HepG2 (cell line): ENCODE data around the gene ZNF484. TPM values are rescaled to one million over a fixed set of nuclear protein-coding genes. Genes with fewer than 3 reads are reported as not detected.

ENCODE experiments used
- ATAC-seq: fragments of 200-7000 bp; cut with Tn5 transposase; 3 replicates; pipeline ENCODE4 v1.9.1; 2020; ENCODE audit warnings: mild to moderate bottlenecking, moderate library complexity
- Bru-seq: library from RNA; stranded (reverse); fragments of 400-500 nt; gene quantifications from one replicate; lab custom pipeline; 2021; lab: Mats Ljungman, UMichigan
- BruChase-seq, 2 experiments: library from RNA; stranded (reverse); fragments of 400-500 nt; gene quantifications; one replicate each; lab custom pipeline; 2021; lab: Mats Ljungman, UMichigan
- BruUV-seq: library from RNA; stranded (reverse); fragments of 400-500 nt; replicated peaks from 2 replicates; lab custom pipeline; 2021; lab: Mats Ljungman, UMichigan
- CTCF ChIA-PET: fragments of 300-600 bp; formaldehyde crosslinking; extraction: SDS; loops from one replicate; lab custom pipeline; 2021; ENCODE audit warnings: low total read pairs, inconsistent platforms, low intra/inter-chr PET ratio; lab: Yijun Ruan, JAX
- POLR2A ChIA-PET: fragments of 350-600 bp; sonication (Branson Sonifier 250); formaldehyde crosslinking; loops from one replicate; lab custom pipeline; 2020; ENCODE audit warnings: antibody characterized with exemption, inconsistent platforms; lab: Yijun Ruan, JAX
- DNase-seq: peaks from one replicate; pipeline ENCODE4 v3.0.0-alpha.2; 2015; ENCODE audit warnings: low spot score
- FAIRE-seq: peaks from 3 replicates; lab custom pipeline; 2011; peaks lifted over from hg19 to GRCh38; lab: Jason Lieb, UNC
- H2AFZ ChIP-seq: one replicate; pipeline ENCODE4 v1.6.1; 2011; ENCODE audit warnings: low read length, inconsistent platforms
- H3K27ac ChIP-seq: fragments of 300-600 bp; 3 replicates; pipeline ENCODE4 v1.8.0; 2011; ENCODE audit warnings: mixed run types, mild to moderate bottlenecking, mixed read lengths, low read length, inconsistent platforms; ENCODE audit not compliant: insufficient read depth; ENCODE audit errors: extremely low read length
- H3K27me3 ChIP-seq, 2 experiments: fragments of 200-600 bp in 1 of 2; 2 replicates in 1 of 2; 3 replicates in 1 of 2; pipeline versions ENCODE4 v1.6.0 to v1.8.0; 2011; ENCODE audit warnings: low read length in 2 of 2, mild to moderate bottlenecking in 2 of 2, moderate library complexity in 2 of 2, inconsistent platforms in 1 of 2; ENCODE audit not compliant: insufficient read depth in 2 of 2, control insufficient read depth in 1 of 2
- H3K36me3 ChIP-seq, 2 experiments: fragments of 200-600 bp in 1 of 2; replicated peaks in 1 of 2; 2 replicates in 1 of 2; 3 replicates in 1 of 2; pipeline versions ENCODE4 v1.5.1 to v1.8.0; 2011; ENCODE audit warnings: low read length in 2 of 2, inconsistent platforms in 1 of 2; ENCODE audit not compliant: insufficient read depth in 2 of 2, control insufficient read depth in 1 of 2
- H3K4me1 ChIP-seq: 2 replicates; pipeline ENCODE4 v1.5.1; 2012; ENCODE audit warnings: low read length, inconsistent platforms; ENCODE audit not compliant: insufficient read depth
- H3K4me2 ChIP-seq: 2 replicates; pipeline ENCODE4 v1.6.0; 2011; ENCODE audit warnings: low read depth, low read length, inconsistent platforms
- H3K4me3 ChIP-seq, 3 experiments: fragments of 200-600 bp in 1 of 3; sonication (generic), shearing (Covaris generic) in 1 of 3; replicated peaks in 1 of 3; 2 replicates each; pipeline ENCODE4 v1.5.1; 2011 to 2016; ENCODE audit warnings: low read length in 3 of 3, inconsistent platforms in 2 of 3, low read depth in 2 of 3, mild to moderate bottlenecking in 2 of 3, control low read depth in 1 of 3, mixed read lengths in 1 of 3; ENCODE audit not compliant: insufficient read depth in 1 of 3
- H3K79me2 ChIP-seq: one replicate; pipeline ENCODE4 v1.6.1; 2011; ENCODE audit warnings: low read length, inconsistent platforms; ENCODE audit not compliant: insufficient read depth
- H3K9ac ChIP-seq: 2 replicates; pipeline ENCODE4 v1.6.0; 2011; ENCODE audit warnings: mild to moderate bottlenecking, low read depth, low read length, inconsistent platforms; ENCODE audit not compliant: insufficient read depth
- H3K9me3 ChIP-seq: 2 replicates; pipeline ENCODE4 v1.5.1; 2012; ENCODE audit warnings: mild to moderate bottlenecking, low read length
- H4K20me1 ChIP-seq: 2 replicates; pipeline ENCODE4 v1.6.0; 2011; ENCODE audit warnings: inconsistent platforms, mild to moderate bottlenecking, low read length, moderate library complexity; ENCODE audit not compliant: insufficient read depth
- ARID4A ChIP-seq: sonication (generic); formaldehyde crosslinking; IDR thresholded peaks from 2 replicates; pipeline ENCODE4 v1.5.0; 2020; ENCODE audit warnings: mild to moderate bottlenecking, missing genetic modification reagents, borderline replicate concordance
- ATF6 ChIP-seq: sonication (generic); formaldehyde crosslinking; conservative IDR thresholded peaks from 2 replicates; pipeline ENCODE4 v1.4.0; 2020; ENCODE audit warnings: missing genetic modification reagents
- GZF1 ChIP-seq: sonication (generic); formaldehyde crosslinking; IDR thresholded peaks from 2 replicates; pipeline ENCODE4 v1.5.1; 2020; ENCODE audit warnings: mild to moderate bottlenecking, missing genetic modification reagents
- ZNF18 ChIP-seq: sonication (generic); formaldehyde crosslinking; IDR thresholded peaks from 2 replicates; pipeline ENCODE4 v1.8.0; 2022; ENCODE audit warnings: mild to moderate bottlenecking, missing genetic modification reagents; ENCODE audit not compliant: insufficient replicate concordance
- ZNF337 ChIP-seq: sonication (generic); formaldehyde crosslinking; IDR thresholded peaks from 2 replicates; pipeline ENCODE4 v1.5.1; 2020; ENCODE audit warnings: missing genetic modification reagents, low read depth, mild to moderate bottlenecking, borderline replicate concordance
- ZNF562 ChIP-seq: sonication (generic); formaldehyde crosslinking; IDR thresholded peaks from 2 replicates; pipeline ENCODE4 v1.8.0; 2022; ENCODE audit warnings: missing genetic modification reagents, borderline replicate concordance
- ZNF629 ChIP-seq: sonication (generic); formaldehyde crosslinking; conservative IDR thresholded peaks from 2 replicates; pipeline ENCODE4 v1.5.0; 2020; ENCODE audit warnings: missing genetic modification reagents
- ZNF773 ChIP-seq: sonication (generic); formaldehyde crosslinking; IDR thresholded peaks from 2 replicates; pipeline ENCODE4 v1.4.0; 2020; ENCODE audit warnings: missing genetic modification reagents, borderline replicate concordance
- WGBS: methylation state at CpG from one replicate; pipeline ENCODE4 v1.1.6; 2017; ENCODE audit warnings: low lambda C conversion rate; 5-methylcytosine and 5-hydroxymethylcytosine counted together
- in situ Hi-C: cut with HindIII; loops from 2 replicates; pipeline ENCODE4 v1.10.0; 2017; ENCODE audit warnings: low pct_unique_long_range_greater_than_20kb; ENCODE audit not compliant: extremely low pct_ligation_motif_present
- intact Hi-C: fragments of 100-400 bp; cut with micrococcal nuclease; formaldehyde crosslinking; loops from one replicate; pipeline ENCODE4 v1.10.0; 2022; ENCODE audit not compliant: unreplicated experiment
- long read RNA-seq, 2 experiments: library from RNA in 1 of 2; library from polyadenylated mRNA in 1 of 2; stranded (forward) in 1 of 2; unstranded in 1 of 2; transcript quantifications; one replicate each; pipeline ENCODE4 v2.0.0, GENCODE V29; 2019 to 2022
- polyA minus RNA-seq, 3 experiments: library from RNA; depleted of rRNA, polyadenylated mRNA; stranded (reverse); fragments of >200 nt; gene quantifications; 2 replicates each; pipeline ENCODE4 v1.2.3, GENCODE V29; 2011; ENCODE audit warnings: low replicate concordance in 1 of 3
- polyA plus RNA-seq, 8 experiments: library from polyadenylated mRNA; depleted of rRNA in 3 of 8; stranded (reverse) in 7 of 8; unstranded in 1 of 8; fragments of >200 nt; fragmentation: Illumina TruSeq in 4 of 8; extraction: Trizol in 4 of 8; gene quantifications; 2 replicates each; pipeline versions ENCODE4 v1.2.1 to v1.2.3, GENCODE V29; 2011 to 2016; ENCODE audit warnings: low read depth in 4 of 8, missing spikeins in 1 of 8, mixed read lengths in 1 of 8; ENCODE audit not compliant: insufficient read depth in 1 of 8
- total RNA-seq, 5 experiments: library from RNA; depleted of rRNA; stranded (reverse); fragments of >200 nt; fragmentation: Illumina TruSeq; extraction: Trizol; gene quantifications; 2 replicates each; pipeline ENCODE4 v1.2.3, GENCODE V29; 2016; ENCODE audit warnings: low read depth in 1 of 5

The ZNF484 gene
- total RNA-seq (2016; rRNA removed; fragmentation: Illumina TruSeq; extraction: Trizol) (7.2 and 13.5 TPM in 2 replicates), polyA plus RNA-seq (2011; rRNA removed) (0.96 and 1.1 TPM in 2 replicates), polyA minus RNA-seq (2011; rRNA and poly(A)+ RNA removed; ENCODE audit: low replicate concordance) (1.3 and 3.2 TPM in 2 replicates), Bru-seq, nascent RNA (percentile 71 among the genes with signal in this experiment), BruChase-seq, experiment 1, labeled RNA remaining after a 6-hour chase (percentile 60 among the genes with signal in this experiment), BruChase-seq, experiment 2, labeled RNA remaining after a 2-hour chase (percentile 64 among the genes with signal in this experiment)
- total RNA-seq (2016; cell fraction: cytosol; rRNA removed; fragmentation: Illumina TruSeq; extraction: Trizol; ENCODE audit: low read depth): 0.79 and 0.81 TPM in 2 replicates
- 7.1 and 12.9 TPM in 2 replicates for total RNA-seq (2016; cell fraction: insoluble cytoplasmic fraction; rRNA removed; fragmentation: Illumina TruSeq; extraction: Trizol)
- 2.4 and 3.6 TPM in 2 replicates for total RNA-seq (2016; cell fraction: membrane; rRNA removed; fragmentation: Illumina TruSeq; extraction: Trizol)
- 9.3 and 10.0 TPM in 2 replicates for total RNA-seq (2016; cell fraction: nucleus; rRNA removed; fragmentation: Illumina TruSeq; extraction: Trizol)
- 0.28 and 0.58 TPM in 2 replicates for polyA plus RNA-seq (2011; cell fraction: cytosol; rRNA removed)
- 1.0 and 1.2 TPM in 2 replicates for polyA plus RNA-seq (2011; cell fraction: nucleus; rRNA removed)
- polyA plus RNA-seq (2012): 1.2 and 1.4 TPM in 2 replicates
- polyA plus RNA-seq (2016; cell fraction: cytosol; fragmentation: Illumina TruSeq; extraction: Trizol; ENCODE audit: low read depth): 0.07 TPM in 2 replicates
- polyA plus RNA-seq (2016; cell fraction: insoluble cytoplasmic fraction; fragmentation: Illumina TruSeq; extraction: Trizol; ENCODE audit: low read depth): 3.0 and 3.2 TPM in 2 replicates
- 0.17 and 0.24 TPM in 2 replicates for polyA plus RNA-seq (2016; cell fraction: membrane; fragmentation: Illumina TruSeq; extraction: Trizol; ENCODE audit: low read depth)
- polyA plus RNA-seq (2016; cell fraction: nucleus; fragmentation: Illumina TruSeq; extraction: Trizol; ENCODE audit: insufficient read depth, low read depth): 2.8 and 3.4 TPM in 2 replicates
- 4.1 and 5.5 TPM in 2 replicates for polyA minus RNA-seq (2011; cell fraction: cytosol; rRNA and poly(A)+ RNA removed)
- polyA minus RNA-seq (2011; cell fraction: nucleus; rRNA and poly(A)+ RNA removed): 18.2 and 20.5 TPM in 2 replicates
- long read RNA-seq, experiment 1, partial matches to known transcripts: 0 of 3 reads
- long read RNA-seq, experiment 1, other reads (novel, unspliced or antisense): 0 of 3 reads
- long read RNA-seq, experiment 2: 0 reads

- BruUV-seq: TSS peak; percentile 54
- intact Hi-C loops: no loop called here
- no peak for TF ChIP-seq ZNF18 (CRISPR knock-in tag)
- no peak for TF ChIP-seq ZNF773
- TF ChIP-seq ZNF562: no peak
- TF ChIP-seq GZF1 (CRISPR knock-in tag): no peak
- TF ChIP-seq ARID4A (CRISPR knock-in tag): peak; percentile 55; the same call in 1 of the 2 replicates
- TF ChIP-seq ZNF337 (CRISPR knock-in tag): no peak
- no peak for TF ChIP-seq ATF6 (CRISPR knock-in tag)
- no peak for TF ChIP-seq ZNF629
Observed at GRCh38 chr9:92877531-92878430, at the start of gene ZNF484. Gene ZNF484, minus strand, starts transcription at chr9:92878038. Its CDS starts 3,009 bp downstream, at chr9:92875029.

More at GRCh38 chr9:92877531-92878430, at the start of gene ZNF484:
- ATAC-seq (peak; percentile 100), DNase-seq (peak; percentile 96), FAIRE-seq (peak; percentile 93)
- no peaks in the 10 kb centered on the region for H4K20me1 ChIP-seq
- H3K9me3 ChIP-seq: no peaks in the 10 kb centered on the region
- WGBS: 19% methylated on average over 23 of the region's 28 CpGs
- ChIA-PET CTCF (no interaction called here), POLR2A (no interaction called here)
- peak within 1 kb of the TSS; percentile 70 to 98 (median 89) for H3K4me3 ChIP-seq
- H2AFZ ChIP-seq: peak within 1 kb of the TSS; percentile 98
- peaks cover 23% of the 10 kb centered on the region for H3K4me1 ChIP-seq
- peak within 1 kb of the TSS; percentile 72 for H3K27ac ChIP-seq
- H3K27me3 ChIP-seq: no peaks in the 10 kb centered on the region; a peak in 1 of 5 replicates
- H3K9ac ChIP-seq: peak within 1 kb of the TSS; percentile 84
- 0 out of 5 replicates have a peak, but pooled peaks cover 0 to 2% of the 10 kb centered on the region in 2 experiments for H3K36me3 ChIP-seq
- in situ Hi-C loops: no loop called here
- peaks cover 13% of the 10 kb centered on the region for H3K79me2 ChIP-seq
- H3K4me2 ChIP-seq: peak within 1 kb of the TSS; percentile 75
